ENCODE measurements around the gene RPL37A.

Gene RPL37A

GRCh38 chr2:216491793-216492596, 6.6 kb upstream of the RPL37A start:
- peak; percentile 22 for DNase-seq

GRCh38 chr2:216492597-216493333, 5.9 kb upstream of the RPL37A start:
- peak; percentile 84 for DNase-seq

- peak; percentile 3 for DNase-seq
Observed at GRCh38 chr2:216493334-216493685, 5.3 kb upstream of the RPL37A start.

- DNase-seq = peak; percentile 26
Observed at GRCh38 chr2:216495656-216496055, 3.0 kb upstream of the RPL37A start.

- DNase-seq = no peak
Observed at GRCh38 chr2:216497382-216498069, 1.1 kb upstream of the RPL37A start.

GRCh38 chr2:216498070-216498378, 620 bp upstream of the RPL37A start:
- DNase-seq = no peak

GRCh38 chr2:216499641-216500218, 1.1 kb downstream of the RPL37A start:
- DNase-seq = no peak

GRCh38 chr2:216500572-216500971, 1.9 kb downstream of the RPL37A start:
- no peak for DNase-seq

- DNase-seq = no peak
Observed at GRCh38 chr2:216501854-216502253, 3.2 kb downstream of the RPL37A start.

- DNase-seq = no peak
Observed at GRCh38 chr2:216502381-216503158, 3.9 kb downstream of the RPL37A start.

GRCh38 chr2:216503159-216503629, 4.5 kb downstream of the RPL37A start:
- no peak for DNase-seq

- no peak for DNase-seq
Observed at GRCh38 chr2:216503697-216504375, 5.2 kb downstream of the RPL37A start.

- no peak for DNase-seq
Observed at GRCh38 chr2:216504376-216504762, 5.7 kb downstream of the RPL37A start.

GRCh38 chr2:216505133-216506106, 6.8 kb downstream of the RPL37A start:
- no peak for DNase-seq

GRCh38 chr2:216507220-216508160, 8.8 kb downstream of the RPL37A start:
- DNase-seq = no peak

- DNase-seq = no peak
Observed at GRCh38 chr2:216508229-216508628, 9.6 kb downstream of the RPL37A start.

- DNase-seq = no peak
Observed at GRCh38 chr2:216516730-216517350, 18.2 kb downstream of the RPL37A start.

GRCh38 chr2:216517447-216518225, 19.0 kb downstream of the RPL37A start:
- no peak for DNase-seq

All from islet precursor cell (in vitro differentiated cells).